DOHH2 (cell line): ENCODE measurements around the gene SCD5.

Source experiments
- CTCF ChIP-seq: fragments of 200-600 bp; sonication (generic); IDR thresholded peaks from one replicate; pipeline ENCODE4 v1.5.1; 2014; ENCODE audit warnings: antibody characterized with exemption, mild to moderate bottlenecking, low read depth, low read length; ENCODE audit not compliant: poor library complexity, severe bottlenecking
- EZH2phosphoT487 ChIP-seq: fragments of 200-600 bp; sonication (generic); IDR thresholded peaks from 2 replicates; pipeline ENCODE4 v1.6.1; 2017; ENCODE audit warnings: borderline replicate concordance, mild to moderate bottlenecking, antibody characterized with exemption, low read length, moderate library complexity, mixed read lengths

- TF ChIP-seq CTCF (no peak), EZH2phosphoT487 (no peak)
These were observed 180.4 kb downstream of the SCD5 start for GRCh38 chr4:82618103-82618720.
